Caki2 (cell line): ENCODE data around the gene FBXO30. TPM values are rescaled to one million over a fixed set of nuclear protein-coding genes. Genes with fewer than 3 reads are reported as not detected.

Experiments used
- DNase-seq: peaks from one replicate; pipeline ENCODE4 v3.0.0-alpha.2; 2015; ENCODE audit warnings: low read depth
- in situ Hi-C: cut with HindIII; loops from 2 replicates; pipeline ENCODE4 v1.10.0; 2016; ENCODE audit warnings: low sequenced_read_pairs, low pct_unique_long_range_greater_than_20kb, mixed read lengths
- total RNA-seq: library from RNA; depleted of rRNA; stranded (reverse); fragments of >200 nt; shearing (Covaris generic); gene quantifications from 2 replicates; pipeline ENCODE4 v1.2.3, GENCODE V29; 2014; ENCODE audit warnings: low replicate concordance; rRNA removed

FBXO30 gene, protein sequence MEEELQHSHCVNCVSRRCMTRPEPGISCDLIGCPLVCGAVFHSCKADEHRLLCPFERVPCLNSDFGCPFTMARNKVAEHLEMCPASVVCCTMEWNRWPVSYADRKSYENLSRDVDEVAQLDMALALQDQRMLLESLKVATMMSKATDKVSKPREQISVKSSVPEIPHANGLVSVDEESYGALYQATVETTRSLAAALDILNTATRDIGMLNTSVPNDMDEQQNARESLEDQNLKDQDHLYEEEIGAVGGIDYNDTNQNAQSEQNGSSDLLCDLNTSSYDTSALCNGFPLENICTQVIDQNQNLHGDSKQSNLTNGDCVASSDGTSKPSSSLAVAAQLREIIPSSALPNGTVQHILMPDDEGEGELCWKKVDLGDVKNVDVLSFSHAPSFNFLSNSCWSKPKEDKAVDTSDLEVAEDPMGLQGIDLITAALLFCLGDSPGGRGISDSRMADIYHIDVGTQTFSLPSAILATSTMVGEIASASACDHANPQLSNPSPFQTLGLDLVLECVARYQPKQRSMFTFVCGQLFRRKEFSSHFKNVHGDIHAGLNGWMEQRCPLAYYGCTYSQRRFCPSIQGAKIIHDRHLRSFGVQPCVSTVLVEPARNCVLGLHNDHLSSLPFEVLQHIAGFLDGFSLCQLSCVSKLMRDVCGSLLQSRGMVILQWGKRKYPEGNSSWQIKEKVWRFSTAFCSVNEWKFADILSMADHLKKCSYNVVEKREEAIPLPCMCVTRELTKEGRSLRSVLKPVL
- 4.0 and 5.0 TPM in 2 replicates for total RNA-seq

DNA sequence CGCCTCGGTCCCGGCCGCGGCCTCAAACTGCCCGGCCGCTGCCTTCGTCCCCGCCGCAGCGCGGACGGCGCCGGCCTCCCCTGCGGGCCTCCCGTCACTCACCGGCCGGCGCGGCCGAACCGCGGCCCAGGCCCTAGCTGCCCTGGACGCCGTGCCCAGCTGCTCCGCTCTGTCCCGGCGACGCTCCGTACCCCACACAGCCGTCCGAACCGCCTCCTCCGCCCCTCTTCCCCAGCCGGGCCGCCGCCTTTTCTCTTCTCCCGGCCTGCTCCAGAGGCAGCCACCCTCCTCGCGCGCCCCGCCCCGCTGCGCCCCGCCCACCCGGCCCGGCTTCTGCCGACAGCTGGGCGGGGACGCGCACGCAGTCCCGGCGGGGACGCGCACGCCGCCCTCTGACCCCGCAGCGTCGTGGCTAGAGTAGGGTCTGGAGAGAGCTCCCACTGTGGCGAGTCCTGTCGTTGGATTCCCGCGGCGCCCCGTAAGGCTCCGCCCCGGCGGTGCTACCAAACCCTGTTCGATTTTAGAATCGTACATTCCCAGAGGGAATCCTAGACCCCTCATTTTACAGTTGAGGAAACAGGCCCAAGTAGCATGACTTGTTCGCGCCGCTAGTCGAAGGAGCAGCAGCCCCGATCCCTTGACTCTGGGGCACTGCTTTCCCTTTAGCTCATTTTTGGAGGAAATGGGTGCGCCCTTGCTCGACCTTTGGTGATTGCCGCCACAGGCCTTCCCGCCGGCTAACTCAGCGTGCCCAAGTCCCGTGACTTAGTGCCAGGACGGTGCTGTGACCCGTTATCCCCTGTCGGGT, at the start of gene FBXO30:
TSS of gene FBXO30 (minus strand) at position 295 of the 808 bp plus-strand sequence. CDS start 8,390 bp downstream, outside the sequence.
- in situ Hi-C loops = no loop called here
- DNase-seq = peak; percentile 88

DNA sequence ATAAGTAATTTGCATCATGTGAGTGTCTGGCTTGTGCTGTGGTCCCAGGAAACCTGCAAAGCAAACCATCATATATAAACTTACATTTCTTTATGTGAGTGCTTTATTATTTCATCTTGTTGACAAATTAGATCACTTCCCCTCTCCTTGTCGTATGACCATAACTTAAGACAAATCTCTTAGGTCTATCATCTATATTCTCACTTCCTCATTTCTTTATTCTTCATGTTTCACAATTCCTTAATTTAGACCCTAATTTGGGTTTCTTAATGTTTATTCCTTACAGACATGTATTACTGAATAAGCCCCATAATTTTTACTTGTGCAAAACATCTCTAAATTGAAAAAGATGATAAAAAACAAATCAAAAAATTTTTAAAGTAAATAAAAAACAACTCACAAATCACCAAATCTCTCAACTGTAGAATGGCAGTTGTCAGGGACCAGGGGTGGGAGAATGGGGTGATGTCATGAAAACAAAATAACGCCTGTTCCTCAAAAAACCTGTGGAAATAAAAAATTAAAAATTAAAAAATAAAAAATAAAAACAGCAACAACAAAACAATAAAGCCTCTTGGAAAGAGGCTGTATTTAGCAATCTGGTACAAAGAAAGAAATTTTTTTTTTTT, 49.5 kb upstream of the FBXO30 start:
- in situ Hi-C loops = no loop called here
- no peak for DNase-seq

DNA sequence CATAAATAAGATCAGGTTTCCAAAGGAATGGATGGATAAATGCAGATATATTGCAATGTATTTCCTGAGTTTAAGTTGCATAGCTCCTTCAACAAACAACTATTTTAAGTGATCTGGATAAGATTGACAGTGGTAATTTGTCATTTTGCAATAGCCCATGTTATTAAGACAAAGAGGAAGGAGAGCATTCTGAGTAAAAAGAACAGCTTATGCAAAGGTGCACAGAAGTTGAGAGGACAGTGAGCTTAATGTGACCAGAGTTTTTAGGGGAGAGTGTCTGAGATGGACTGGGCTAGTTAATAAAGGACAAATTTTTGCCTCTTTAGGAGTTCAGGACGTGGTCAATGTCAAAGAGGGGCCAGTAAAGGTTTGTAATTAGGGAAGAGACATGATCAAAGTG, 48.8 kb upstream of the FBXO30 start:
- DNase-seq = no peak
- in situ Hi-C loops = no loop called here

DNA sequence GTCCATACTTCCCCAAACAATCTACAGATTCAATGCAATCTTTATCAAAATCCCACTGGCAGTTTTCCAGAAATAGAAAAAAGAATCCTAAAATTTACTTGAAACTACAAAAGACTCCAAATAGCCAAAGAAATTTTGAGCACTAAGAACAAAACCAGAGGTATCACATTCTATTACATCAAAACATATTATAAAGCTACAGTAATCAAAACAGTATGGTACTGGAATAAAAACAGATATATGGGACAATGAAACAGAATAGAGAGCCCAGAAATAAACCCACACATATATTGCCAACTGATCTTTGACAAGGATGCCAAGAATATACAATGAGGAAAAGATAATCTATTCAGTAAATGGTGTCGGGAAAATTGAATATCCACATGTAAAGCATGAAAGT, 46.0 kb upstream of the FBXO30 start:
- no peak for DNase-seq
- in situ Hi-C loops = no loop called here

DNA sequence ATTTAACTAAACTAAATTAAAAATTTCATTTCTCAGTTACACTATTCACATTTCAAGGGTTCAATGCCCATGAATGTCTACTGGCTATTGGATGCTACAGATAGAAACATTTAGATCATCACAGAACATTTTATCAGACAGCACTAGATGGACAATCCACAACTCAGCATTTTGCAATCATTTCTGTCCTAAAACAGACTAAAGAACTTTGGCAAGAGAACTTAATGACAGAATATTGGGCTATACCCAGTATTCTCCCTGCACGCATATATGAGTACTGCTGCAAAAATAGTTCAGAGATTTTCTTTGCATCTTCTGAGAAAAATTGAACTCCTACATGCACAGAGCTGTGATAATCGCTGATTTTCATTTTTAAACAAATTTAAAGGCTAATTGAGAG, 36.1 kb upstream of the FBXO30 start:
- in situ Hi-C loops = no loop called here

DNA sequence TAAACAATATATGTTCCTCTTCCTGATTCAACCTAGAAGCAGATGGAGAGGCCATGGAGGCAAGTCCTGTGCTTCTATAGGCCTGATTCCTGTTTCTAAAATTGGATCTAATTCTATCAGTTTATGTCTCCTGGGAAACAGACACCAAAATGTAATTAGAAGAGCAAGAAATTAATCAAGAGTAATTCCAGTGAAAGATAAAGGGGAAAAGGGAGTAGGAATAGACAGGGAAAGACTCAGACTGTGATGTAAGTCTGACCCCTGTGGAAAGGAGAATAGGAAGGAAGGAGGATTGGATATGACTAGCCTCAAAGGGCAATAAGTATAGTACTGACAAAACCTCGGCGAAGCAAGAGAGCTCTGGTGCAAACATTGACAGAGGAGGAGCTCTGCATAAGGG, 33.9 kb upstream of the FBXO30 start:
- no peak for DNase-seq
- in situ Hi-C loops = no loop called here

More for the DNA sequence above, 36.1 kb upstream of the FBXO30 start:
- no peak for DNase-seq

DNA sequence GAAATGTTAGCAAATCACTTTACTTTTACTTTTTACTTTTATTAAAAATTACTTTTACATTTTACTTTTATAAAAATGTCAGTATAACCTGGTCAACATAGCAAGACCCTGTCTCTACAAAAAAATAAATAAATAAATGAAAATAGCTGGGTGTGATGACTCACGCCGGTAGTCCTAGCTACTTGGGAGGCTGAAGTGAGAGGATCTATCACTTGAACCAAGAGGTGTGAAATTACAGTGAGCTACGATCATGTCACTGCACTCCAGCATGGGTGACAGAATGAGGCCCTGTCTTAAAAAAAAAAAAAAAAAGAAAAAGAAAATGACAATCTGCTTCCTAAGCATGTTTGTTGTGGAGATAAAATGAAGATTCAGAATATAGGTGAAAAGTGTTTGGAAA, 31.0 kb upstream of the FBXO30 start:
- no peak for DNase-seq
- in situ Hi-C loops = no loop called here

DNA sequence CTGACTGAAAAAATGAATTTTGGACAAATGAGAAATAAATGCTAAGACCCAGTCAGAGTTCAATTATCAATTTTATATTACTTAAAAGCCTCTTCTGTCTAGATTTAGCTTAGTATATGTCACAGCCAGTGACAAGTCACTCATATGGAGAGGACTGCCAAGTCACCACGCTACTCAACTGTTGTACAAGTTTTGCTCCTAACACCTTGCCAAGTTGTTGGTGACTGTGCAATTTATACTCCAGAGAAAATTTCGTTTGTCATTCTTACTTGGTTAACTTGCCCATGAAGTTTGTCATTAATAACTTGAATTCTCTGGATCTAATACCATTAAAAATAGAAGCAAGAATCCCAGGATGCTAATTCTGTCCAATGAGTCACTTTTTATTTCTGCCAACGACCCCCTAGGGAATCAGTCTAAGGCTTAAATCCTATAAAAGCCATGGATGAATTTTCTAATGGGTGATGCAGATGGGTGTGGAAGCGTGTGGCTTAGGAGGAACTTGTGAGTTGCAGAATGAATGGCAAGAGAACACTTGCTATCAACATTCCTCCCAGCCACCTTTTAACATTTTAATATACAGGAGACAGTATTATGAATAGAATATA, 30.4 kb upstream of the FBXO30 start:
- DNase-seq = no peak
- in situ Hi-C loops = no loop called here

DNA sequence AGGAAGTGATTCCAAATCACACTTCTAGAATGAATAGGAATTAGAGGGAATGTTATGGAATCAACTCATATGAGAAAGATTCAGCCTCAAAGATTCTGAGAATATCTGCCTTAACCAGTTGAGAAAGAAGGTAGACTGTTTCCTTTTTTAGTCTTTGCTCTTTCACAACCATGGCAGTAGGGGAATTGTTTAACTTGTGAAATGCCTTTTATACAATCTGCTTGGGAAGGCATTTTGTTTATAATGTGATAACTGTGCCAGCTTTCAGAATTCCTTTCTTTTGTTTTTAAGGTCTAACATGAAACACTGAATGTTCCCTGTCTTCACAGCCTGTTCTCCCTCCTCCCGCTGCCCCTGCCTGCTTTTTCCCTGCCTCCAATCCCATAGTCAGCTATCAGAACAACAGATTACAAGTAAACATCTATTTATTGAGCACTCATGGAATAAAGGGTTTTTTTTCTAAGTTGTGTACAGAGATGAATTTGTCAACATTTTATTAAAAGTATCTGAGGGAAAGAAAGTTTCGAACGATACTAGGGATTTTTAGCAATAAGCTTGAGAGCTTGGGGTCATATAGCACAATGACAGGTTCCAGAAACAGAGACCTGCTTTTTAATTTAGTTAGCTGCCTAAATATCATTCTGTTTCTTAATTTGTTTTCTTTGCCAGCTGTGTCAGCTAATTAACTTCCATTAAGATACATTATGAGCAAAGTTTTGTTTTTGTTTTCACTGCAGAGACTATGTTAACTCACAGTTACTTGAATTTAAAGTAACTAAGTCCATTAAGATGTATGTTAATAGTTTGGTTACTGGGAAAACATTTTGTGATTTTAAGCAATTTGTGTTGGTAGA, 28.3 kb upstream of the FBXO30 start:
- in situ Hi-C loops = no loop called here
- DNase-seq = no peak

DNA sequence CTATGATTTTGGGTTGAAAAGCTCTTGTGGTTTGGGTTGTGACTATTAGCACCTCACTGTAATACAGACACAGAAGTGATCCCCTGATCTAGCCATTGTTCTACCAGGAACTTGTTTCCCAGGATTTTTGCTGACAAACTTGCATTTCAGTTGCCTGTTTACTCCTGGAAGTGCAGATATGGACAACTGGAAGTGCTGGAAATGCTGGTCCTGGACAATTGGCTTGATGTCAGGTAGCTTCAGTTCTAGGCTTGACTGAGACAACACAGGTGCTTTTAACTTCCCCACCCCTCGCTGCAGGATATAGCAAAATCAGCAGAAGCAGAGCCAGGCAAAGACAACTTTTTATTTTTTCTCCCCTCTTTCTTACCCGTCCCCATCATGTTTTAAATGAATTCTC, 27.1 kb upstream of the FBXO30 start:
- DNase-seq = no peak
- in situ Hi-C loops = no loop called here

DNA sequence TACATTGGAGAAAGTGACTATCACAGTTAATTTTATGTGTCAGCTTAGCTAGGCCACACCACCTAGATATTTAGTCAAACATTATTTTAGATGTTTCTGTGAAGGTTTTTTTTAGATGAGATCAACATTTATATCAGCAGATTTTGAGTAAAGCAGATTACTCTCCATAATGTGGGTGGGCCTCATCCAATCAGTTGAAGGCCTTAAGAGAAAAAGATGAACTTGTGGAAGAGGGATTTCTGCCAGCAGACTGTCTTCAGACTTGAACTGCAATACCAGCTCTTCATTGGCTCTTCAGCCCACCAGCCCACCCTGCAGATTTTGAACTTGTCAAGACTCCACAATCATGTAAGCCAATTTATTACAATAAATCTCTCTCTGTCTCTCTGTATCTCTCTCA, 25.1 kb upstream of the FBXO30 start:
- DNase-seq = no peak
- in situ Hi-C loops = no loop called here

DNA sequence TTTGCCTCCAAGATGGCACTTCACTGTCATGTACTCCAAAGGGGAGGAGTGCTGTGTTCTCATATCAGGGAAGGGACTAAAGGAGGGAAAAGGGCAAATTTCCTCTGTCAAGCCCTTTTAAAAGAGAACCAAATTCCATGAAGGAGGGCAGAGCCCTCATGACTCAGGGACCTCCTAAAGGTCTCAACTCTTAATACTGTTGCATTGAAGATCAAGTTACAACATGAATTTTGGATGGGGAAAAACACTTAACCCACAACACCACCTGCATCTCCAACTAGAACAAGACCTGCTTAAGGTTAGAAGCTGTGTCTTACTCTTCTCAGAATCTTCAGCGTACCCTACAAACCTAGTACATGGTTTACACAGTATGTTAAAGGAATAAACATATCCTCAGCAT, 23.7 kb upstream of the FBXO30 start:
- in situ Hi-C loops = no loop called here
- DNase-seq = no peak

DNA sequence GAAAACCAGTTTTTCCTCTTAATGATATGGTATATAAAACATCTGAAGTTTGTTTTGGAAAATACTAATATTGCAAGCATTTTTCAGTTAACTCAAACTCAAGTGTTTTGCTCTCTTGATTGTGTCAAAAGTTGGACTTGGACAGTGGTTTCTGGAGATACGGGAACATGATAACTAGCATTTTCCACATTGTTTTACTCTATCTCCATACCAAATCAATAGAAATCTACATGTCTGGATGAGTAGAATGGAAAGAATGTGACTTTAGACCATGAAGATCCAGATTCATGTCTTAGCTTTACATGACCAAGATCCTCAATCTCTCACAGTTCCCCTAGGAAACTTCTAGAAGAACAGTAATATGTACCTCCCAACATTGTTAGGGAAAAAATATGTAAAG, 22.2 kb upstream of the FBXO30 start:
- no peak for DNase-seq
- in situ Hi-C loops = no loop called here

DNA sequence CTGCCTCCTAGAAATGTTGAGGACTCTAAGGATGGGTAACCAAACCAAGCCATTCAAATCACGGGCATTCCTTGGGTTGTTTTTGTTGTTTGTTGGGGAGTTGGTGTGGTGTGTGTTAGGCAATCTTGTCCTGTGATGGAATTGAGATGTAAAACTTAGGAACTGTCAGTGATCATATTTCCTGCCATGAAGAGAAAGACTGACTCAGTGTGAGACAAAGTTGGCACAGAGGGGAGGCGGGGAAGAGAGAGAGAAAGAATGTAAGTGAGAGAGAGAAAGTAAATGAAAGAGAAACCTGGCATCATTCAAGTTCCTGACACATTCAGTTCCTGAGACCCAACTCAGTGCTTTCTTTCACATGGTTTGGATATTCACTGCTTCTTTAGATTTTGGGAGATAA, 21.6 kb upstream of the FBXO30 start:
- DNase-seq = no peak
- in situ Hi-C loops = no loop called here

DNA sequence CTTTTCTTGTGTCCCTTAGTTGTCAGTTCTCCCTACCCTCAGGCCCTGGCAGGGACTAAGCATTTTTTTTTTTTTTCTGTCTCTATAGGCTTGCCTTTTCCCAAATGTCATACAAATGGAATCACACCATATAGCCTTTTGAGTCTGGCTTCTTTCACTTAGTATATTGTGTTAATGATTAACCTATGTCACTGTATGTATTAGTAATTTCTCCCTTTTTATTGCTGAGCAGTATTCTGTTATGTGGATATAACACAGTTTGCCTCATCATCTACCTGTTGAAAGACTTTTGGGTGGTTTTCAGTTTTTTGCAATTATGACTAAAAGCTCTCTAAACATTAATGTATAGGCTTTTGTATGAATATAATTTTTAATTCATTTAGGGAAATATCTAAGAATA, 16.0 kb upstream of the FBXO30 start:
- DNase-seq = no peak
- in situ Hi-C loops = no loop called here

DNA sequence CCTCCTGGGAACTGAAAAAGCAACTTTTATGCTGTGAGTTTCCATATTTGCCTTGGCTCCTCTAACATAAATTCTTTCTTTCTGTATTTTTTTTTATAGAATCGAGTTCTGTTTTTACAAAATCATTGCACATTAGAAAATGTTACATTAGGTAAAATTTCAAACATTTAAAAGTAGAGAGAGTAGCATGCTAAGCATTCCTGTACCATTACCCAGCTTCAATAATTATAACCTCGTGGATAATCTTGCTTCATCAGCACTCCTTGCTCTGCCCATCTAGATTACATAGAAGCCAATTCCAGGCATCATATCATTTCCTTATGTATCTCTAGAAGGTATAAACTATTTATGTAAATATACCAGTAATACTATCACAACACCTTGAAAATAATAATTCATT, 15.4 kb upstream of the FBXO30 start:
- DNase-seq = no peak
- in situ Hi-C loops = no loop called here

DNA sequence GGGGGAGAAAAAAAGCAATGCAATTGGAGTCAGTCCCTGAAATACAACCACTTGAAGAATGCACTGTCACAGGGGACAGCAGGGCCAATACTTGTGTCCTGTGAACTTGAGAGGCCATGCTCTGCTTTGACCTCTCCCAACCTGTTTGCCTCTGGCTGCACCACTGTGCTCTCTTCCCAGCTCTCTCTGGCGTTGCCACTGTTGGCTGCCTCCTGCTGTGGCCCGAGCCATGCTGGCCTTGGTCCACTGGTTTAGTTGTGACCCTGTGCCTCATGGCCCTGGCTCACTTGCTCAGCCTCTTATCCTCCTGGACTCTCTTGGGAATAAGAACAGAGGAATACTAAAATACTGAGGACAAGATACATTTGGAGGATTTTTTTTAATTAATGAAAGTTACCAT, 14.5 kb upstream of the FBXO30 start:
- in situ Hi-C loops = no loop called here
- no peak for DNase-seq
